Activated T-cell treated with anti-CD3 and anti-CD28 coated beads for 4 hours (primary cell): ENCODE results near the gene FRMD8.

Source experiments
- DNase-seq: peaks from one replicate; pipeline ENCODE4 v3.0.0-alpha.2; 2020

The FRMD8 gene

DNA sequence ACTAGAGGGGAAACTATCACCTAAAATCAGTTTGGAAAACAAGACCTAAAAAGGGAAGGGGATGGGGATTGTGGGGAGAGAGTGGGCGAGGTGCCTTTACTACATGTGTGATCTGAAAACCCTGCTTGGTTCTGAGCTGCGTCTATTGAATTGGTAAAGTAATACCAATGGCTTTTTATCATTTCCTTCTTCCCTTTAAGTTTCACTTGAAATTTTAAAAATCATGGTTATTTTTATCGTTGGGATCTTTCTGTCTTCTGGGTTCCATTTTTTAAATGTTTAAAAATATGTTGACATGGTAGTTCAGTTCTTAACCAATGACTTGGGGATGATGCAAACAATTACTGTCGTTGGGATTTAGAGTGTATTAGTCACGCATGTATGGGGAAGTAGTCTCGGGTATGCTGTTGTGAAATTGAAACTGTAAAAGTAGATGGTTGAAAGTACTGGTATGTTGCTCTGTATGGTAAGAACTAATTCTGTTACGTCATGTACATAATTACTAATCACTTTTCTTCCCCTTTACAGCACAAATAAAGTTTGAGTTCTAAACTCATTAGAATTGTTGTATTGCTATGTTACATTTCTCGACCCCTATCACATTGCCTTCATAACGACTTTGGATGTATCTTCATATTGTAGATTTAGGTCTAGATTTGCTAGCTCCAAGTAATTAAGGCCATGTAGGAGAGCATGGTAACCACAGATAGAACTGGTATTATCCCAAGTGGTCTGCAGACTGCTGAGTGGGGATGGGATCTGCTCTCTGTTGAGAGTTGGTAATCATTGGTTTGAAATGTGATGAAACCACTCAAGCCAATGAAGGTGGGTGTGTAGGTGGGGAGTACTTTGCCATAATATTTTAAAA lies 39.8 kb downstream of the FRMD8 start:
- no peak for DNase-seq

DNA sequence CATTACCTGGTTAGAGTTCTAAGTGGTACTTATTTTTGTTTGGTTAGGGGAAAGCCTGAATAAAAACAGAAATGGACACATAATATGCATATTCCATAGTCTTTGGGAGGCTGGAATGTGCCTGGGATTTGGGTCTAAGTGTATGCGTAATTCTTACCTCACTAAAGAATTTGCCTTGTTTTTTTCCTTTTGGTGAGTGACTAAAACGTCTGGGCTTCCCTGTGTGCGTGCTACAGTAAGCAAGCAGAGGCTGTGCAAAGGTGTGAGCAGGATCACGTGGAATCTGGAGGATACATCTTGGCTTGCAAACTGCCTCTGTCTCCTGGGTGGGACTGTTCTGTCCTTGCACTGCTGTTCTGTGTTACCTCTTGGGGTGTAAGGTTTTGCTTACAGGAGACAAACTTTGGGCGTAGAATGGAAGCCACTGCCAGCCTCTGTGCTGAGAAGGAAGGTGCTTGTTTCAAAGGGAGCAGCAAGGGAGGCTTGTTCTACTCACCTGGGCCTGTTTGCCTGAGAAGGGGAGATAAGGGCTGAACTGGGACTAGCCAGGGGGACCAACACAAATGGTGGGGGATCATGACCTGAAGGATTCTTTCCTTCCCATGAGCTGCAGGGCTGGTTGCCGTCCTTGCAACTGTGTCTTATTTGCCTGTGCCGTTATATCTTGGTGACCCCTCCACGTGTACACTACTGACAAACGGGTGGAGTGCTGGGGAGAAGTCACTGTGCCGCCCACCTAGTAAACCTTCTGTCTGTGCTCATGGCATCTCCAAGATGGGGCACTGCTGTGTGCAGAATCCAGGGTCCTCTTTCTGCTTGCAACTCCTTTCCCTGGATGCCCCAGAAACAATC lies 40.6 kb downstream of the FRMD8 start:
- DNase-seq: no peak

GRCh38 chr11:65427691-65428577 lies 41.5 kb downstream of the FRMD8 start:
- DNase-seq: no peak

DNA sequence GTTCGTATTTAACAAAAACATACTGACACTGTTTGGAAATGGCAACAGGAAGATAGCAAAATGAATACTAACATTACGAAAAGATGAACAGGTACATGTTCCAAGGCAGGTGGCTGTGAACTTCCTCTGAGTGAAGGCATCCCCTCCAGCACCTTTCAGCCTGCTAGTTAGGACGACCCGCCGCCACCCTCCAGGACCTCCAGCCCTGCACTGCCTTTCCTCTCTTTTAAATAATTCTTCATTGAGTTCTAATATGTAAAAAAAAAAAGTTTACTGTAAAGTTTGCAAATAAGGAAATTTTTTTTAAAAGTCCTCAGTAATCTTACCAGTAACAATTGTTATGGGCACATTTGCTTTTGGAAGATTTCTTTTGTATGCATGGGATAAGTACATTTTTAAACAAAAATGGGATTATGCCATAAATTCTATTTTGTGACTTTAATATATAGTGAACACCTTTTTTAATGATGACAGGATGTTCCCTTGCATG lies 42.2 kb downstream of the FRMD8 start:
- no peak for DNase-seq

GRCh38 chr11:65429068-65429681 lies 42.7 kb downstream of the FRMD8 start:
- DNase-seq: no peak

- DNase-seq: no peak
These were observed 43.4 kb downstream of the FRMD8 start for GRCh38 chr11:65429724-65430405.

- no peak for DNase-seq
These were observed 44.2 kb downstream of the FRMD8 start for GRCh38 chr11:65430406-65431217.

GRCh38 chr11:65431451-65432099 lies 45.1 kb downstream of the FRMD8 start:
- no peak for DNase-seq

GRCh38 chr11:65432100-65432650 lies 45.7 kb downstream of the FRMD8 start:
- no peak for DNase-seq

DNA sequence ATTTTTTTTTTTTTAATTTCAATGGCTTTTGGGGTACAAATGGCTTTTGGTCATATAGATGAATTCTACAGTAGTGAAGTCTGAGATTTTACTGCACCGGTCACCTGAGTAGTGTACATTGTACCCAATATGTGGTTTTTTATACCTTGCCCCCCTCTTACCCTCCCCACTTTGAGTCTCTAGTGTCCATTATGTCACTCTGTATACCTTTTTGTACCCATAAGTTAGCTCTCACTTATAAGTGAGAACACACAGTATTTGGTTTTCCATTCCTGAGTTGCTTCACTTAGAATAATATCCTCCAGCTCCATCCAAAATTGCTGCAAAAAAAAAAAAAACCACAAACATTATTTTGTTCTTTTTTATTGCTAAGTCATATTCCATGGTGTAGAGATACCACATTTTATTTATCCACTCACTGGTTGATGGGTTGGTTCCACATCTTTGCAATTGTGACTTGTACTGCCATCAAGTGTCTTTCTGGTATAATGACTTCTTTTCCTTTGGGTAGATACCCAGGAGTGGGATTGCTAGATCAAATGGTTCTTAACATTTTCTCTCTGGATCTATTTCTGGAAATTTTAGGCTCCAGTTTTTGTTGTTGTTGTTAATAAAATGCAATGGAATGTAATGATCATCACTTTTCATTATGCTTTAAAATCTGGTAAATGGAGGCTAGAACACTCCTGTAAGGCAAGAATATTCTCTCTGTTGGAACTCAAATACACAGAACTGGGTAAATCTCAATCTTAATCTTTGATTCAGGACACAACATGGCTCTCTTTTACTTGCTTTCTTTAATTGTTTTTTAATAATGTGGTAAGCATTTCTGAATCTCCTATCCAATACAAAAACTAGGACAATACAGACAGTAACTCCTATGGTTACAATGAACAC lies 46.5 kb downstream of the FRMD8 start:
- no peak for DNase-seq

DNA sequence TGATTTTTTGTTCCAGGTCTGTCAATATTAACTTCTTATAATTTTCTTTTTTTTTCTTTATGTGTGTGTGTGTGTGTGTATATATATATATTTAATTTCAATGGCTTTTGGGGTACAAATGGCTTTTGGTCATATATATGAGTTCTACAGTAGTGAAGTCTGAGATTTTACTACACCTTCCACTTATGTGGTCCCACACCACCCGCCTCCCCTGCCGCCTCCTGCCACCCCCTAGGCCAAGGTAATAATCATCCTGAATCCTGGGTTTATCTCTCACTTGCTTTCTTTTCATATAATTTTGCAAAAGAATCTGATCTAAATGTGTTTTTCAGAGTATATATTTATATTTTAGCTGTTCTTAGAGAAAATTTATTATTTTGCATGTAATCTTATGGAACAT lies 47.2 kb downstream of the FRMD8 start:
- DNase-seq: no peak

GRCh38 chr11:65434057-65434666 lies 47.7 kb downstream of the FRMD8 start:
- DNase-seq: no peak

- no peak for DNase-seq
These were observed 48.4 kb downstream of the FRMD8 start for GRCh38 chr11:65434667-65435410.

GRCh38 chr11:65435411-65435931 lies 49.0 kb downstream of the FRMD8 start:
- no peak for DNase-seq

DNA sequence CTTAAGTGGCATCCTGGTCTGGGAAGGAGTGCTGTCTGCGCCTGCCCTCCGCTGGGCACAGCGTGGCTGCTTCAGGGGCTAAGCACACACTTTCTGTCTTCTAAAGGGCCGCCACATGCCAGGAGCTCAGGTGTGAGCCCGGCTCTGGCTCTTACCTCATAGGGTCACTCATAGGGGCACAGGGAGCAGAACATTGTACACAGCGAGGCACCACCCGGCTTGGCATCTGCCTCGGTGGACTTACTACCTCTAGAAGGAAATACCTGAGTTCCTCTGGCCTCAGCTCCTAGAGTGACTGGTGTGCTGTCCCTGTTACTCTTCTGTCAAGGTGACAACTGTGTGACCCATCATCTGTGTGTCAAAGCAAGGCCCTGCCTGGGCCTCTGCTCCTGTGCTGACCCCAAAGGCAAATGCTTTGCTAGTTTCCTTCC lies 49.6 kb downstream of the FRMD8 start:
- no peak for DNase-seq

GRCh38 chr11:65436412-65437032 lies 50.1 kb downstream of the FRMD8 start:
- no peak for DNase-seq
